NCI-H526 treated with DMSO at 0.1 percent for 48 hours (cell line): ENCODE results near the gene CBLN3.
A peak's percentile ranks its signal among the peaks of the same experiment; 100 is the strongest.

ENCODE experiments used
- DNase-seq: peaks from one replicate; lab custom pipeline; 2025; lab: John Stamatoyannopoulos, UW

Gene CBLN3

GRCh38 chr14:24426150-24426911 lies 3.1 kb downstream of the CBLN3 start:
- DNase-seq: no peak

GRCh38 chr14:24425704-24426103 lies 3.8 kb downstream of the CBLN3 start:
- no peak for DNase-seq

- no peak for DNase-seq
Measured at GRCh38 chr14:24422694-24423601, 6.5 kb downstream of the CBLN3 start.

GRCh38 chr14:24422261-24422660 lies 7.2 kb downstream of the CBLN3 start:
- DNase-seq: no peak

GRCh38 chr14:24418492-24418873 lies 11.0 kb downstream of the CBLN3 start:
- DNase-seq: no peak

- no peak for DNase-seq
Measured at GRCh38 chr14:24417832-24418491, 11.5 kb downstream of the CBLN3 start.

GRCh38 chr14:24416932-24417619 lies 12.4 kb downstream of the CBLN3 start:
- DNase-seq: no peak

GRCh38 chr14:24416254-24416931 lies 13.1 kb downstream of the CBLN3 start:
- DNase-seq: no peak

GRCh38 chr14:24415421-24416253 lies 13.8 kb downstream of the CBLN3 start:
- no peak for DNase-seq

- DNase-seq: no peak
Measured at GRCh38 chr14:24414732-24415420, 14.6 kb downstream of the CBLN3 start.

GRCh38 chr14:24414077-24414476 lies 15.4 kb downstream of the CBLN3 start:
- no peak for DNase-seq

- DNase-seq: peak; percentile 15
Measured at GRCh38 chr14:24411443-24412389, 17.8 kb downstream of the CBLN3 start.

GRCh38 chr14:24409956-24410355 lies 19.5 kb downstream of the CBLN3 start:
- no peak for DNase-seq

GRCh38 chr14:24409192-24409591 lies 20.3 kb downstream of the CBLN3 start:
- no peak for DNase-seq

- no peak for DNase-seq
Measured at GRCh38 chr14:24408764-24409163, 20.7 kb downstream of the CBLN3 start.

- no peak for DNase-seq
Measured at GRCh38 chr14:24407608-24408325, 21.7 kb downstream of the CBLN3 start.

- DNase-seq: no peak
Measured at GRCh38 chr14:24406416-24406815, 23.1 kb downstream of the CBLN3 start.

GRCh38 chr14:24404814-24405213 lies 24.7 kb downstream of the CBLN3 start:
- DNase-seq: no peak
